CD4-positive, CD25-positive, alpha-beta regulatory T cell (primary cell): ENCODE measurements around the gene APBB2. TPM values are rescaled to one million over a fixed set of nuclear protein-coding genes. Genes with fewer than 3 reads are reported as not detected.

Experiments used
- ATAC-seq, 2 donors: fragments of 150-1000 bp; cut with Tn5 transposase; one replicate each; pipeline ENCODE4 v1.10.0; 2021; ENCODE audit warnings: low read depth in 2 of 2, moderate number of reproducible peaks in 2 of 2, moderate library complexity in 1 of 2
- DNase-seq, 3 donors: peaks; one replicate each; pipeline versions ENCODE4 v3.0.0 to v3.0.0-alpha.2; 2012 to 2022; ENCODE audit warnings: mixed read lengths in 1 of 3
- H3K27ac ChIP-seq: one replicate; pipeline ENCODE4 v1.7.0; 2013; ENCODE audit warnings: mild to moderate bottlenecking, low read length; ENCODE audit not compliant: insufficient read depth, poor library complexity, severe bottlenecking
- H3K27me3 ChIP-seq: one replicate; pipeline ENCODE4 v1.7.0; 2013; ENCODE audit warnings: low read length; ENCODE audit not compliant: control insufficient read depth, insufficient read depth
- H3K36me3 ChIP-seq: one replicate; pipeline ENCODE4 v1.7.0; 2013; ENCODE audit warnings: mild to moderate bottlenecking, low read length, moderate library complexity; ENCODE audit not compliant: control insufficient read depth, insufficient read depth
- H3K4me1 ChIP-seq: 2 replicates; pipeline ENCODE4 v1.7.0; 2013; ENCODE audit warnings: mild to moderate bottlenecking, low read length; ENCODE audit not compliant: insufficient read depth, control insufficient read depth, poor library complexity, severe bottlenecking
- H3K4me3 ChIP-seq: one replicate; pipeline ENCODE4 v1.7.0; 2013; ENCODE audit warnings: low read depth, mild to moderate bottlenecking, low read length, moderate library complexity
- H3K9me3 ChIP-seq, 2 experiments: 1 replicate in 1 of 2; 2 replicates in 1 of 2; pipeline ENCODE4 v1.7.0; 2013; ENCODE audit warnings: low read length in 2 of 2, mild to moderate bottlenecking in 1 of 2, moderate library complexity in 1 of 2; ENCODE audit not compliant: control insufficient read depth in 2 of 2
- H3K27ac Mint-ChIP-seq, 3 donors: one replicate each; pipeline ENCODE4 v1.8.0; 2020 to 2022; ENCODE audit warnings: mild to moderate bottlenecking in 3 of 3, mixed read lengths in 3 of 3, moderate library complexity in 2 of 3
- H3K27me3 Mint-ChIP-seq: one replicate; pipeline ENCODE4 v1.8.0; 2022; ENCODE audit warnings: mild to moderate bottlenecking, mixed read lengths
- H3K36me3 Mint-ChIP-seq: one replicate; pipeline ENCODE4 v1.8.0; 2020; ENCODE audit warnings: mixed read lengths
- H3K4me1 Mint-ChIP-seq, 4 donors: one replicate each; pipeline ENCODE4 v1.8.0; 2020 to 2022; ENCODE audit warnings: mixed read lengths in 4 of 4, mild to moderate bottlenecking in 1 of 4
- H3K4me3 Mint-ChIP-seq, 4 donors: one replicate each; pipeline ENCODE4 v1.8.0; 2020 to 2022; ENCODE audit warnings: mild to moderate bottlenecking in 4 of 4, mixed read lengths in 4 of 4, moderate library complexity in 3 of 4
- H3K9me3 Mint-ChIP-seq, 7 donors: one replicate each; pipeline ENCODE4 v1.8.0; 2020 to 2022; ENCODE audit warnings: mixed read lengths in 7 of 7, mild to moderate bottlenecking in 3 of 7, moderate library complexity in 2 of 7
- polyA plus RNA-seq, 4 donors: library from polyadenylated mRNA; unstranded; fragments of 300-500 nt; fragmentation: Illumina TruSeq; gene quantifications; one replicate each; pipeline ENCODE4 v1.2.3, GENCODE V29; 2021
- total RNA-seq: library from RNA; stranded (reverse); gene quantifications from one replicate; pipeline ENCODE4 v1.2.3, GENCODE V29; 2022

Gene APBB2
- total and polyA plus RNA-seq, 5 donors from 2014 or later: not detected

GRCh38 chr4:41079881-41080560, 134.3 kb downstream of the APBB2 start:
- no peaks in the 10 kb centered on the region for H3K27me3 Mint-ChIP-seq
- DNase-seq (no peak), ATAC-seq (no peak)
- H3K4me3 Mint-ChIP-seq: no peak overlapping the region
- Histone ChIP-seq H3K36me3 (no peaks in the 10 kb centered on the region), H3K4me1 (no peaks in the 10 kb centered on the region), H3K9me3 (no peaks in the 10 kb centered on the region), H3K27me3 (peaks cover 2% of the 10 kb centered on the region), H3K4me3 (no peak overlapping the region), H3K27ac (no peak overlapping the region)
- H3K27ac Mint-ChIP-seq: no peak overlapping the region
- no peaks in the 10 kb centered on the region for H3K4me1 Mint-ChIP-seq
- peaks cover 0 to 2% (median 0%) of the 10 kb centered on the region in 7 donors for H3K9me3 Mint-ChIP-seq
- H3K36me3 Mint-ChIP-seq: no peaks in the 10 kb centered on the region

GRCh38 chr4:41077628-41078027, 136.7 kb downstream of the APBB2 start:
- H3K27me3 Mint-ChIP-seq: no peaks in the 10 kb centered on the region
- Histone ChIP-seq H3K9me3 (no peaks in the 10 kb centered on the region), H3K27me3 (peaks cover 2% of the 10 kb centered on the region), H3K4me1 (no peaks in the 10 kb centered on the region), H3K27ac (no peak overlapping the region), H3K36me3 (no peaks in the 10 kb centered on the region), H3K4me3 (no peak overlapping the region)
- no peak overlapping the region for H3K27ac Mint-ChIP-seq
- no peaks in the 10 kb centered on the region for H3K36me3 Mint-ChIP-seq
- ATAC-seq (no peak), DNase-seq (no peak)
- H3K9me3 Mint-ChIP-seq: peaks cover 0 to 2% (median 0%) of the 10 kb centered on the region in 7 donors
- no peaks in the 10 kb centered on the region for H3K4me1 Mint-ChIP-seq
- H3K4me3 Mint-ChIP-seq: no peak overlapping the region

- Histone ChIP-seq H3K4me1 (no peaks in the 10 kb centered on the region), H3K27me3 (peaks cover 2% of the 10 kb centered on the region), H3K9me3 (no peaks in the 10 kb centered on the region), H3K4me3 (no peak overlapping the region), H3K27ac (no peak overlapping the region), H3K36me3 (no peaks in the 10 kb centered on the region)
- ATAC-seq (no peak), DNase-seq (no peak)
- no peaks in the 10 kb centered on the region for H3K4me1 Mint-ChIP-seq
- peaks cover 4% of the 10 kb centered on the region for H3K27me3 Mint-ChIP-seq
- no peaks in the 10 kb centered on the region for H3K36me3 Mint-ChIP-seq
- no peak overlapping the region for H3K4me3 Mint-ChIP-seq
- no peak overlapping the region for H3K27ac Mint-ChIP-seq
- H3K9me3 Mint-ChIP-seq: peaks cover 0 to 4% (median 0%) of the 10 kb centered on the region in 7 donors
Measured at GRCh38 chr4:41076481-41076880, 137.9 kb downstream of the APBB2 start.

- ATAC-seq: no peak
- H3K27me3 Mint-ChIP-seq: peaks cover 4% of the 10 kb centered on the region
- DNase-seq: no peak
- peaks cover 0 to 4% (median 0%) of the 10 kb centered on the region in 7 donors for H3K9me3 Mint-ChIP-seq
- Histone ChIP-seq H3K4me3 (no peak overlapping the region), H3K9me3 (no peaks in the 10 kb centered on the region), H3K4me1 (no peaks in the 10 kb centered on the region), H3K27me3 (no peaks in the 10 kb centered on the region), H3K27ac (no peak overlapping the region), H3K36me3 (no peaks in the 10 kb centered on the region)
- no peaks in the 10 kb centered on the region for H3K36me3 Mint-ChIP-seq
- H3K4me1 Mint-ChIP-seq: no peaks in the 10 kb centered on the region
- no peak overlapping the region for H3K27ac Mint-ChIP-seq
- no peak overlapping the region for H3K4me3 Mint-ChIP-seq
Measured at GRCh38 chr4:41074215-41074614, 140.1 kb downstream of the APBB2 start.

- H3K4me1 ChIP-seq: no peaks in the 10 kb centered on the region
Measured at GRCh38 chr4:41072021-41072777, 142.1 kb downstream of the APBB2 start.

GRCh38 chr4:41070516-41071281, 143.6 kb downstream of the APBB2 start:
- Mint-ChIP-seq H3K9me3 (peaks cover 0 to 3% (median 0%) of the 10 kb centered on the region in 7 donors), H3K4me3 (no peak overlapping the region), H3K4me1 (no peaks in the 10 kb centered on the region), H3K27me3 (peaks cover 4% of the 10 kb centered on the region), H3K27ac (no peak overlapping the region), H3K36me3 (no peaks in the 10 kb centered on the region)
- DNase-seq: no peak
- ATAC-seq: no peak
- Histone ChIP-seq H3K4me3 (no peak overlapping the region), H3K4me1 (no peaks in the 10 kb centered on the region), H3K36me3 (no peaks in the 10 kb centered on the region), H3K27me3 (no peaks in the 10 kb centered on the region), H3K9me3 (no peaks in the 10 kb centered on the region), H3K27ac (no peak overlapping the region)

More at GRCh38 chr4:41072021-41072777, 142.1 kb downstream of the APBB2 start:
- Histone ChIP-seq H3K4me3 (no peak overlapping the region), H3K27me3 (no peaks in the 10 kb centered on the region), H3K36me3 (no peaks in the 10 kb centered on the region), H3K9me3 (no peaks in the 10 kb centered on the region), H3K27ac (no peak overlapping the region)
- H3K4me1 Mint-ChIP-seq: no peaks in the 10 kb centered on the region
- ATAC-seq: no peak
- H3K36me3 Mint-ChIP-seq: no peaks in the 10 kb centered on the region
- H3K27ac Mint-ChIP-seq: no peak overlapping the region
- no peak overlapping the region for H3K4me3 Mint-ChIP-seq
- peaks cover 0 to 3% (median 0%) of the 10 kb centered on the region in 7 donors for H3K9me3 Mint-ChIP-seq
- H3K27me3 Mint-ChIP-seq: peaks cover 4% of the 10 kb centered on the region
- DNase-seq: no peak

- DNase-seq (no peak), ATAC-seq (no peak)
- no peak overlapping the region for H3K27ac ChIP-seq
- no peaks in the 10 kb centered on the region for H3K27me3 ChIP-seq
- H3K27me3 Mint-ChIP-seq: peaks cover 4% of the 10 kb centered on the region
- H3K4me3 ChIP-seq: no peak overlapping the region
- H3K9me3 ChIP-seq: no peaks in the 10 kb centered on the region
- H3K9me3 Mint-ChIP-seq: peaks cover 0 to 3% (median 0%) of the 10 kb centered on the region in 7 donors
- no peaks in the 10 kb centered on the region for H3K4me1 ChIP-seq
- H3K36me3 Mint-ChIP-seq: no peaks in the 10 kb centered on the region
- no peak overlapping the region for H3K27ac Mint-ChIP-seq
- H3K4me3 Mint-ChIP-seq: no peak overlapping the region
- no peaks in the 10 kb centered on the region for H3K36me3 ChIP-seq
- H3K4me1 Mint-ChIP-seq: no peaks in the 10 kb centered on the region
Measured at GRCh38 chr4:41069838-41070237, 144.5 kb downstream of the APBB2 start.
